ENCODE data around the gene RPTOR. TPM values are rescaled to one million over a fixed set of nuclear protein-coding genes. Genes with fewer than 3 reads are reported as not detected.

RPTOR gene
- polyA plus RNA-seq, 4 donors, result 3.2 to 16.5 (median 10.1) TPM

Other genes starting within 250 kb of the RPTOR start
- gene ENDOV, start 129.7 kb upstream of the RPTOR start, polyA plus RNA-seq, result 10 to 100 TPM; 13.6 to 39.6 (median 29.1) TPM
- gene NPTX1, start 68.2 kb upstream of the RPTOR start, polyA plus RNA-seq, result under 1 TPM in 2 of 4 donors, not detected in 2; 0.15 to 0.39 TPM

All from small intestine (tissue), 4 donors.